ENCODE measurements around the gene PRKCB.
A peak's percentile ranks its signal among the peaks of the same experiment; 100 is the strongest.
"Not testable (repeated sequence)": the region's sequence is repeated elsewhere in the genome, so short reads cannot be mapped to it uniquely, and the experiment has no call there.

PRKCB gene

DNA sequence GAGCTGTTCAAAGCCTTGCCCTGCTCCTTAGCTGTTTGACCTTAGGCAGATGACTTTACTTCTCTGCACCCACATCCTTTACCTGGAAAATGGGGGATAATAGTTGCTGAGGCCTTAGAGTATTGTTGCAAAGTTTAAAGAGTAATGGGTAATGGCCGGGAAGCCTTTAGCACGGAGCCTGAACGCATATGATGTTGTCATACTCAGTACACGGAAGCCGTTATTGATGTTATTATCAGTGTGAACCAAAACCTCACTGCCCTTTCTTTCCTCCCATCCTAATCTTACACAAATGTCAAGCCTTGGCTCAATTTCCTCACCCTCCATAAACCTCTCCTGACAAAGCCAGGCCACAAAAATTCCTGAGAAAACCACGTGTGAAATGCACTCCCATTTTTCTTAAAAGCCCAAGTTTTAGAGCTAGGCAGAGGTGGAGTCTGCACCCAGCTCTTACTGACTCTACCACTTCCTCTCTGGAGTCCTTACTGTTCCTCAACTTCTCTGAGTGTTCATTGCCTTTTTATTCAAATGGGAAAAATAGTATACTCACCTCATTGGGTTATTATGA is 353.1 kb downstream of the PRKCB start:
- no peak for ATAC-seq

DNA sequence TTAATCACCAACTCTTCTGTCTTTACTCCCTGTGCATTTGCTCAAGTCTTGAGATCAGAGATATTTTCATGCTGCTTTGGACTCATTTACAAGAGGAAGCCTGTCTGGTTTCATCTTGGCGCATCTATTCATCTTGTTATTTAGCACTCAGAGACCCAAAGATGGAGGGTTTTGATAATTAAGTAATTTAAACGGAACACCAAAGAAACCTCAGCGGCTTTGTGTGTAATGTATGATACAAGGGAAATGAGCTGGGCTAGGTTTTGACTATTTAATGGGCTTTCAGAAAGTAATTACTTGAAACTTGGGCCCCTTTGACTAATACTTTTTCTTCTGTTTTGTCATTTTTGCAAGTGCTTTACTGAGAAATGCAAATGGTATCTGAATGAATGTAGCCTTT is 354.2 kb downstream of the PRKCB start:
- ATAC-seq = peak; percentile 79 to 83

DNA sequence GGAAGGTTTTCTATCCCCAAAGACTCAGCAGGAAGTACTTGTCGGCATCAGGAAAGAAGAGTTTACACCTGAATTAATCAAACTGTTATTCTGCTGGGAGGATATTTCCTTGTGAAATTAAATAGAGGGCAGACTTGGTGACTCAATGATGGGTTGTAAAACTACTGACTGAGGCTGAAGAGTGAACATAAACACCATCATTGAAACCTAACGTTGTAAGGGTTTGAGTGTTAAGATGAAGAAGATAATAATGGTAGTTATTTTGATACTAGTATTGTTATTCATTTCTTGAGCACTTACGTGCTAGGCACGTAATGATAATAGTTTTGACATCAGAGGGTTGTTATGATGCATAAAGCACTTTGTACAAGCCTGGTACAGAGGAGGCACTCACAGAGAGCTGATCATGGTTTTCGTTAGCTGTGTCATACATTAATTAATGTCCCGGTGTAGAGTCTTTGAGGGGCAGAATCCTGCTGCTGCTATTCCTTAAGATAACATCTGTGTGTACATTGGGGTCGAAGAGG is 356.2 kb downstream of the PRKCB start:
- ATAC-seq = peak; percentile 46 to 65

DNA sequence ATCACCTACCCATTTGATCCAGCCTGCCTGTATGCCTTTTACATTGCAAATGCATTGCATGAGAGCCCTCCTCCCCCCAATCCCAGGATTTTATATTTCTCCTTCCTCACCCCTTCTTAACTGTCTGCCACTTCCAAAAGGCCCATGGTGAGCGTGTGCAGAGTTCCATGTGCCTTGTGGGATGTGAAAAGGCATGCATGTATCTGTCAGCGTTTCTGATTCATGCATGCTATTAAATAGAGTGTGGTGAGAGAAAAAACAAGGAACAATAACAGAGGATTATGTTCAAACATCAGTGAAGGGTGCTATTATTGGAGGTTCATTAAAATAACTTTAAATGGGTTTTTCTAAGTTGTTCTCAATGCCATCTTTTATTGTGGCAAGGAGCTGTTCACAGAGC is 359.4 kb downstream of the PRKCB start:
- ATAC-seq = no peak

DNA sequence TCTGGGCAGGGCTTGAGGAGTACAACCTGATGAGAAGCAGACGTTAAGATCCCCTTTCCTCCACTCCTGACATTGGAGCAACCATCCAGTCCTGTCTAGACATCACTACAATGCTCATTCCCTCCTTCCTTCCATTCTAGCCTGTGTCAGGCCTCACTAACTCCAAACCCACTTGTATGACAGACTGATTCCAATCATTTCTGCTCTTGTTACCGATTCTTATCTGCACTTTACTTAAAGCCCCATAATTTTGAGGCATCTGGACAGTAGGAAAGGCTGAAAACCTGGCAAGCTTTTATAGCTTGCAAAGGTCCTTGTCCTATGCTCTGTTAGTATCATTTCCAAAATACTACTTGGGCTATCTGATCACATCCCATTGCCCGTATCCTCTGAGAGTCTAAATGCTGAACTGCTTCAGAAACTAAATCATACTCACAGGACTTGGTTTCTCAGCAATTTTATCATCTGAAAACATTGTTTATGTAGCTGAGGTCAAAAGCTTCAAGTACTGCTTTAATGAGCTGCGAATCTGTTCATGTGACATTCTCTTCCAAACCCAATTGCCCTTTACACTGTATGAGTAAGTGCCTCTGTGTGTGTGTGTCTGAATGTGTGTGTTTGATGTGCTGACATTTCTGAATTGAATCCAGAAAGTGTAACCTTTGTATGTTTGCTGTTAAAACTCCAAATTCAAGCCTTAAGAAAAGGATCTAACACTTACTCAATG is 363.2 kb downstream of the PRKCB start:
- no peak for ATAC-seq

- no peak for ATAC-seq
Observed at GRCh38 chr16:24203675-24204074, 367.9 kb downstream of the PRKCB start.

- no peak for ATAC-seq
Observed at GRCh38 chr16:24204150-24204665, 368.4 kb downstream of the PRKCB start.

DNA sequence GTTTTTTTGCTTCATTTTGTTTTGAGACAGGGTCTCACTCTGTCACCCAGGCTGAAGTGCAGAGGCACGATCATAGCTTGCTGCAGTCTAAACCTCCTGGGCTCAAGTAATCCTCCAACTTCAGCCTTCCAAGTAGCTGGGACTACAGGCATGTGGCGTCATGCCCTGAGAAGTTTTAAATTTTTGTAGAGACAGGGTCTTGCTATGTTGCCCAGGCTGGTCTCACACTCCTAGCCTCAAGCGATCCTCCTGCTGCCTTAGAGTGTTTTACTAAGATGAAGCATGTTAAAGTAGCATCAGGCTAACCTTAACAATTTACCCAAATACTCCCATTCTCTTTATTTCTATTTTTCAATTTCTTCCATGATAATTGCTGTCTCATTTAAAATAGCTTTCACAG is 371.1 kb downstream of the PRKCB start:
- ATAC-seq = no peak

DNA sequence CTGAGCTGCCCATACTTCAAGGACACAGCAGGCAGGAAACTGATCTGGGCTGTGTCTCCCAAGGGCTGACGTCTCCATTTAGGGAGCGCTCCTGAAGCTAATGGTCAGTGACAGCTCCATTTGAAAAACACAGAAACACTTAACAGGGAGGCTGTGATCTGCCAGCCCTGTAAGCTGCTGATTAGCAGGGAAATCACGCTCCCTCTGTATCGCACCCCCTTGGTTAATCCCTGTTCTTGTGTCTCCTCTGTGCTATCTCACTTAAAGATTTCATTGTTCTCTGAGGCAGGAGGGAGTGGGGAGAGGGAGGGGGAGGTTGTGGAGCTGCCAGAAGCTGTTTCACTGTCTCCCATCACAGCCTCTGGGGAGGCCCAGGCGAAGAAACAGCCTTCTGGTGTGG is 372.9 kb downstream of the PRKCB start:
- ATAC-seq = no peak

DNA sequence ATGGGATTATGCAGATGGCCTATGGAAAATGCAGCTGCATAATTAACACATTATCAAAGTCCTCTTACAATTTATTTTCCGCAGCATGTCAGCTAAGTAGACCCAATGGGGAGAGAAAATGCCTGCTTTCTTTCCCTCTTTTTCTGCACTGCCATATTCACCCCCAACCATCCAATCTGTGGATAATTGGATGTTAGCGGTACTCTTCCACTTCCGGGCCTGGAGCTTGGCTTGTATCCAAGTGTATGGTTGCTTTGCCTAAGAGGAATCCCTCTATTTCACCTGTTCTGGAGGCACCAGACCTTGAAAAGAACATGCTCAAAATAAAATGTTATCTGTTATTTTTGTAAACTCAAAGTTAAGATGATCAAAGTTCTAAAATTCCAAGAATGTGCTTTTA is 379.2 kb downstream of the PRKCB start:
- no peak for ATAC-seq

- ATAC-seq = no peak
Observed at GRCh38 chr16:24216961-24217360, 381.2 kb downstream of the PRKCB start.

- no peak for ATAC-seq
Observed at GRCh38 chr16:24217461-24217860, 381.7 kb downstream of the PRKCB start.

- no peak for ATAC-seq
Observed at GRCh38 chr16:24218299-24218698, 382.5 kb downstream of the PRKCB start.

DNA sequence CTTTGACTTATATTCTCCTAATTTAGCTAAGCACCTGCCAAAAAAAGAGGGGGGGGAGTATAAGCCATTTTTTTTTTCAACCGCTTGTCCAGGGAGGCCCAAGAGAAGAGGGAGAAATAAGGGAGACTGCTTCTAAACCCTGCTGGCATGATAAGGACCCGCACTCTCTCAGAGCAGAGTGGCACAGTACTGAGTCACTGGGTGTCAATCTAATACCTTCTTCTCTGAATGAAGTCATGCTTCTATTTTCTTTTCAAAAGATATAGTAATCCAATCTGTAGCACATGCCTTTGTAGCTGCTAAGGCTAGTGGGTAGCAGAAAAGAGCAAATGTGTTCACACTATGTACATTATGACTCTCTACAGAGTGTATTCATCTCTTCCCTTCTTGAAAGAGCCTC is 385.4 kb downstream of the PRKCB start:
- ATAC-seq = peak in 1 of 2 donors; percentile 46

GRCh38 chr16:24228514-24228913 is 392.7 kb downstream of the PRKCB start:
- ATAC-seq = no peak

- ATAC-seq = no peak
Observed at GRCh38 chr16:24232936-24233335, 397.2 kb downstream of the PRKCB start.

- ATAC-seq = no peak
Observed at GRCh38 chr16:24234737-24235136, 399.0 kb downstream of the PRKCB start.

GRCh38 chr16:24235806-24236205 is 400.0 kb downstream of the PRKCB start:
- ATAC-seq = no peak

- ATAC-seq = not testable (repeated sequence)
Observed at GRCh38 chr16:24238846-24239245, 403.1 kb downstream of the PRKCB start.

DNA sequence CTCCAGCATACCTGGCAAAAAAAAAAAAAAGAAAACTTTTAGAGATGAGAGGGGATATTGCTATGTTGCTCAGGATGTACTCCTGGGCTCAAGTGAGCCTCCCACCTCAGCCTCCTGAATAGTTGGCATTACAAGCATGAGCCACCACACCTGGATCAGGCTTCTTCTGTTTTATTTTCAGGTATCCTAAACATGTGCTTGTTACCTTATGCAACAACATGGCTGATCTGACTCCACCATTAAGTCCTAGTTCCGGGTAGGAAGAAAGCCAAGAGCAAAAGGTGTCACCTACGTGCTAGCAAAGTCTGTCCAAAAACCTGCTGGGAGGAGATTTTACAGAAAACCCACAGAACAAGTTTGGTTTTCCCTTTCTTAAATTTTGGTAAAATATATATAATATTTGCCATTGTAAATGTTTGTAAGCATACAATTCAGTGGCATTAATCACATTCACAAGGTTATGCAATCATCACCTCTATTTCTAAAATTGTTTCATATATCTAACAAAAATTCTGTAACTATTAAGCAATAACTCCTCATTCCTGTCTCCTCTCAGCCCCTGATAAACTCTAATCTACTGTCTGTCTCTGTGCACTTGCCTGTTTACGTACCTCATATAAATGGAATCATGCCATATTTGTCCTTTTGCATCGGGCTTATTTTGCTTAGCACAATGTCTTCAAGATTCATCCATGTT is 411.3 kb downstream of the PRKCB start:
- ATAC-seq = no peak

DNA sequence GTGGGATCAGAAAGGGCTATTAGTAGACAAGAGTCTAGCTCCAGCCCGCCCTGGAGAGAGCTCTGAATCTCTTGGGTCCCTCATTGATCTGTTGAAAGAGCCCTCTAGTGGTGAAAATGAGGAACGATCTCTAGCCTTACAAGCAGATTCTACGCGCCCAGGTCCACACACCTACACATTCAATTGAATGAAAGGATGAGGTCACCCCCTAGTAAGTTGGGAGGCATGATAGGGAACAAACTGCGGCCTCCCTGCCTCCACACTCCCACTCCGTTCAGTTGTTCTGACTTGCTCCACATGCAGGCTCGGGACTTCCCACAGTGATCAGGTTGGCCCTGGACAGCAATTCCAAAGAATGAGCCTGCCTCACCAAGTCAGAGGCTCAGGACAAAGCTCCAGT is 417.4 kb downstream of the PRKCB start:
- ATAC-seq = peak in 1 of 2 donors; percentile 70

DNA sequence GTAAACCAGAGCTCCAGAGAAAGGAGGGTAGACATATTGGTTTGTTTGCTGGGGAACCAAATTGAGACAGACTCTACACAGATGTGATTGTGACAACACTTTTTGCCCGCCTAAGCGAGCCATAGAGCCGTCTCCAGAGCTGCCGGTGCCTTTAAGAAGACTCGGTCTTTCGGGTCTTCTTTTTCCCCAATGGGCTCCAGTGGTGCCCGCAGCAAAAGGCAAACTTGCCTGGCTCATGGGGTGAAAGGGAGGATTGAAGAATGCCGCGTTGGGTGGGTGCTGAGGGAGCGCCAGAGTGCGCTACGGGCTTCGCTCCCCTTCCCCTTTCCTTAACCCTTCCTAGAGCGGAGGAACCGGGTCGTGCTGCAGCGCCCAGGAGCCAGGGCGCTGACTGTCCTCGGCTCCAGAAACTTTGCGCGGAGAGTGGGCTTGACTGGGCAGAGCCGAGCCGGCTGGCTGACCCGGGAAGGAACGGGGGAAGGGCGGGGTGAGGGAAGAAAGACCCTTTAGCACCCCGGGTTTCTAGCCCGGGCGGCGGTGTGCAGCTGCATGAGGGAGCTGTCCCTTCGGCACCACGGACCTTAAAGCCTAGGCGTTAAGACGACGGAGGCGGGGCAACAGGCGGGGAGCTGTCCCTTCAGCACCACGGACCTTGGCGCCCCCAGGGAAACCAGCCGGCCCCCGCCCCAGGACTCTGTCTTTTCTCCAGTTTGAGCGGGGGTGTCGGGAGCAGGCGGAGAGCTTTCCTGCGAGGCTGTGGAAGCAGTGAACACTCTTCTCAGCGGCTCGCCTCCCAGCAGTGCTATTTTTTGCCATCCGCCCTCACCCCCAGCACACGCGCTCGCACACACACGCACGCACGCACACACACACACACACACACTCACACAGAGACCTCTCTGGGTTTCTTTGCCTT is 419.9 kb downstream of the PRKCB start, which contains the start of gene CACNG3:
CACNG3 (plus strand) TSS at position 880 of the 916 bp plus-strand sequence. CDS start 420 bp downstream, outside the sequence.
- ATAC-seq = peak in 1 of 2 donors; percentile 56

Measured in activated CD4-positive, CD25-positive, alpha-beta regulatory T cell treated with anti-CD3 and anti-CD28 coated beads, Interleukin-2, amount 50 U/mL, for 24 hours (primary cell).